Measurements from ENCODE around the gene DRICH1.
A peak's percentile ranks its signal among the peaks of the same experiment; 100 is the strongest.
"Not testable (repeated sequence)": the region's sequence is repeated elsewhere in the genome, so short reads cannot be mapped to it uniquely, and the experiment has no call there.

Gene DRICH1

GRCh38 chr22:23598805-23599518 is 33.2 kb downstream of the DRICH1 start:
- no peak for DNase-seq (ENCODE audit: low read depth in 2 of 2)

DNA sequence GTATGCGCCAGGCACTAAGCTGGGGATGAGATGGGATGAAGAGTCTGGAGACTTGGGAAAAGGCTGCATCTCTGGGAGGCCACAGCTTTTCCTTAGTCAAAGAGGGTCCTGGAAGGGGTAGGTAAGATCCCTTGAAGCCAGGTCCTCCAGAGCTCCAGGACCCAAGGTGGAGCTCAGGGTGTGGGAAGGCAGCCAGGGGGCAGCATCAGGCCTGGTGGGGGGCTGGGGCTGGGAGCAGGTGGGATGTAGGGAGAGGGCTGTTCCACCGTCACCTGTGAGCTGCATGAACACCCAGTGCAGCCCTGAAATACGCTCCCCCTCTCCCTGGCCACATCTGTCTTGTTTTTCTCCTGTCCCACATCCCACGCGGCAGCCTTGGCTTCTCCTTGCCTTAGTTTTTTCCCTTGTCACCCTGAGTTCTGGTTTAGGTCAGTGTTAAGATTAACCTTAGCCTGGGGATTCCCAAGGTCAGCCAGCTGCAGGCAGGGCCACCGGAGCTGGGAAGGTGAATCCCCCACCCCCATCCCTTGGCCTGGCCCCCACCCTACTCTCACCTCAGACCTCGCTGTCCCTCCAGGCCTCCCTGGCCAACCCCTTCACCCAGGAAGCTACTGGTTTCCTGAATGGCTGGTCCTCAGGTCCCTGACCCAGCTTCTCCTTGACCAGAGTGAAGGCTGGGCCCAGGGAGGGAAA is 34.4 kb downstream of the DRICH1 start:
- DNase-seq (ENCODE audit: low read depth in 2 of 2) = not testable (repeated sequence)

- DNase-seq (ENCODE audit: low read depth in 2 of 2) = not testable (repeated sequence)
Measured at GRCh38 chr22:23595904-23596303, 36.2 kb downstream of the DRICH1 start.

- no peak for DNase-seq (ENCODE audit: low read depth in 2 of 2)
Measured at GRCh38 chr22:23591846-23592245, 40.3 kb downstream of the DRICH1 start.

DNA sequence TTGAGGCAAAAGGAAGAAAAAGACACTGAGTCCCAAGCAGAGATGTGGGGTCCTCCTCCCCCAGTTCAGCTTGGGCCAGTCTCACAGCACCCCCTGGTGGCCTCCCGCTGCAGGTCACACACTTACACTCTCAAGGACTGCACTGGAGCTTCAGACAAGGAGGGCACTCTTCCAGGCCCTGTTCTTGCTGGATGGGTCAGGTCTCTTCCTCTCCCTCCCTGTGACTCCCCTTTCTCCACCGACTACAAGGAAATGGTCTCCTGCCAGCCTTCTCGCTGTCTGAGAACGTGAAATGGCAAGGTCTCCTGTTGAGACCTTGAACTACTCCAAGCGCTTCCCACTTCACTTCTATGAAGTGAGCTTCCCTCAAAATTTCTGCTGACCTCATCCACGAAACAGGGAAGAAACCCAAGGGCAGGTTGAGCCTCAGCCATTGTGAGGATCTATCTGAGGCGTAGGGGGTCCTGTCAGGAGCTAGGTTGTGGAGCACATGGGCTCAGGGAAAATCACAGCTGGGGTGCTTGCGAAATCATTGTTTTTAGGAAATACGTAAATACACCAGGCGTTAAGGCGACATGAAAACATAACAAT is 40.8 kb downstream of the DRICH1 start:
- peak; percentile 14 to 20 for DNase-seq (ENCODE audit: low read depth in 2 of 2)

DNA sequence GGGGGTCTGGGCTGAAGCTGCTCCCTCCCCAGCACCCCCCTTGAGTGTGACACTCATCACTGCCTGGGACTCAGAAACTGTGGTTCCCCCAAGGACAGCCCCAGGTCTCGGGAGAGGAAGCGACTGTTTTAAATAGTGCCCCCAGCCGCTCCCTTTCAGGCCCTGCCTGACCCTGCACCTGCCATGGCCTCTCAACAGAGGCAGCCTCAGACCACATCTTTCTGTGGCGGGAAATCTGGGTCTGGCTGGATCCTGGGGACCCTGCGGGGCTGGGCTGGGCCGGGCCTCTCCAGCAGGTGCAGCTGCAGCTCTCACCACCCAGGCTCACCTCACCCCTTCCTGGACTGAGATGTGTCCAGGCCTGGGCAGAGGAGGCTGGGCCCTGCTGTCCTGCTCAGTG is 48.3 kb downstream of the DRICH1 start:
- no peak for DNase-seq (ENCODE audit: low read depth in 2 of 2)

GRCh38 chr22:23583153-23583552 is 49.0 kb downstream of the DRICH1 start:
- no peak for DNase-seq (ENCODE audit: low read depth in 2 of 2)

DNA sequence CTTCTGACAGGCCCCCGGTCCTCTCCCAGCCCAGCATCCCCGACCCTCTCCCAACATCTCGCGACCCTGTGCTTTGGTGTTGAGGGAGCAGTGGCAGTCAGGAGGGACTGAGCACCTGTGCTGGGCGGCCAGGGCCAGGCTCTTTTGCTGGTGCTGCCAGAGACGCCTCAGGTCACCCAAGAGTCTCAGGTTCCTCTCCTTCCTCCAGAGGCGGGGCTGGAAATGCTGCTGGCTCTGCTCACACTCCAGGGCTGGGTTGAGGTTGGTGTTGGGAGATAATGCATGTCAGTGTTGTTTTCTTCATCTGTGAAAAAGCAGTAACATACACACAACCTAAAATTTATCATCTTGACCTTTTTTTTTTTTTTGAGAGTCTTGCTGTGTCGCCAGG is 50.9 kb downstream of the DRICH1 start:
- no peak for DNase-seq (ENCODE audit: low read depth in 2 of 2)

GRCh38 chr22:23580576-23581259 is 51.4 kb downstream of the DRICH1 start:
- no peak for DNase-seq (ENCODE audit: low read depth in 2 of 2)

GRCh38 chr22:23579870-23580575 is 52.1 kb downstream of the DRICH1 start, which contains the start of gene IGLL1:
Gene IGLL1 (minus strand): TSS chr22:23580290. CDS start chr22:23580190, 100 bp downstream.
- no peak for DNase-seq (ENCODE audit: low read depth in 2 of 2)

DNA sequence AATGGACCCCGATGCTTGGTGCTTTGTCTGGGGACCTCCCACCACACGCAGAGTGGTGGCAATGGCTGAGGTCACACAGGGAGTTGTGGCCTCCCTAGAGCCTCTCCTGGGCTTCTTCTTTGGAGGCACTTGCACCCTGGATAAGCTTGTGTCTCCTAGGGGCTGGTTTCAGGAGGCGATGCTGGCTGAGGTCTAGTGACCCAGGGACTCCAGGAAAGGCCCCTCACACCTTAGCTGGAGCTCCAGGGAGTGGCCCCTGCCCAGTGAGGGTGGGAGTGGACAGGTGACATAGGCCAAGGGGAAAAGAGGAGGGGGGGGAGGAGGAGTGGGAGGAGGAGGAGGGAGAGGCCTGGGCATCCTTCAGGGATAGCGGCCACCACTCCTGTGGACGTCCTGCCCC is 52.8 kb downstream of the DRICH1 start:
- DNase-seq (ENCODE audit: low read depth in 2 of 2) = no peak

DNA sequence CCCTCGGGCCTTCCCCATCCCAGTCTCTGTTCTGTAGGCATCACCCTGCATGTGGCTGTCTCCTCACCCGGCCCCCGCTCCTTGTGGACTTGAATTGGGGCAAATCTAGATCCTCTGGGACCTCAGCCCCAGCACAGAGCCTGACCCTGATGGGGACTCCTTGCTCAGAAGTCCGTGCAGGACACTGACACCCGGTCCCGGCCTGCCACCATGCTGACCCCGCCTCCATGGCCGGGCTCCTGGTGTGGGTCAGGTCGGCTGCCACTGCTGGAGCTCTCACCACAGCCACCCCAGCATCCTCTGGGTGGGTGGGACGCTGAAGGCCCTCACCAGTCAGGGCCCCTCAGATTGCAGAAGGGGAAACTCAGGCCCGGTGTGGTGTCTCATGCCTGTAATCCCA is 53.8 kb downstream of the DRICH1 start:
- no peak for DNase-seq (ENCODE audit: low read depth in 2 of 2)

DNA sequence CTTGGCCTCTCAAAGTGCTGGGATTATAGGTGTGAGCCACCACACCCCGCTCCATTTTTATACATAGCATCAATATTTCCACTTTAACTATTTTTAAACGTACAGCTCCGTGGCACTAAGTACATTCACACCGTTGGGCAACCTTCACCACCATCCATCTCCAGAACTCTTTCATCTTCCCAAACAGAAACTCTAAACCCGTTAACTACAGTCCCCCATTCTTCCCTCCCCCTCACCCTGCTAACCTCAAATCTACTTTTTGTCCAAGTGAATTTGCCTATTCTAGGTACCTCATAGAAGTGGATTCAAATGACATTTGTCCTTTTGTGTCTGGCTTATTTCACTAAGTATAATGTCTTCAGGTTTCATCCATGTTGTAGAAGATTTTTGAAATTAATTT is 55.4 kb downstream of the DRICH1 start:
- no peak for DNase-seq (ENCODE audit: low read depth in 2 of 2)

GRCh38 chr22:23575601-23576000 is 56.5 kb downstream of the DRICH1 start:
- DNase-seq (ENCODE audit: low read depth in 2 of 2) = no peak

DNA sequence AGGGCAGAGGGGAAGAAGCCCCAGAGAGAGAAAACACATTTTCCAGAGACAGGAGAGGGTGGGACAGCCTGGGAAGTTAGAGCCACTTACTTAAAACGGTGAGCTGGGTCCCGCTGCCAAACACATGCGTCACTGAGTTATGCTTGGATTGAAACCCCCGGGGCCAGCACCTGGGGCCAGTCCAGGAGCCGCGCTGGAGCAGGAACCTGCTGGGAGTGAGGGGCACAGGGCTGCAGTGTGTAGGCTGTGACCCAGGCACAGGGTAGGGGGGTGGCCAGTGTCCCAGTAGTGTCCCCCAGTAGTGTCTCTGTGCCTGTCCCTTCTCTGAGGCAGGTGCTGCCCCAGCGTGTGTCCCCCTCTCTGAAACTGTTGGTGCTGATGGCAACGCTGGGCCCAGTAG is 57.2 kb downstream of the DRICH1 start:
- DNase-seq (ENCODE audit: low read depth in 2 of 2) = no peak

DNA sequence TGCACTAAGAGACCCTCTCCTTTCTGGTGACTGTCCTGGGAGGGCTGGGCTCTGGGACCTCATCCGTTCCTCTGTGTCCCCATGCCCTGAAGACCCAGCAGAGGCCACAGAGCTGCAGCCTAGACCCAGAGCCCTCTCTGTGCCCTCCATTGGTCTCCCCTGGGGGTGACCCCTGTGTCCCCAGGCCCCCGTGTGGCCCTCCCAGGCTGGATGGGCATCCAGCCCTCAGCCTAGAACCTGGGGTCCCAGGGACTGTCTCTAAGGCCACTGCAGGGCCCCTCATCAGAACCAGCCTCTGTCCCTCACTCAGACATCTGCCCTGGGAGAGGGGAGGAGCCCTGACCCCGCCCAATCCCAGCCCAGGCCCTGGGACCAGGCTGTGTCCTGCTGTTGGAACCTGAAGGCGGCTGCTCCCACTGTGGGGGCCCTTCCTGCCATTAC is 57.7 kb downstream of the DRICH1 start:
- no peak for DNase-seq (ENCODE audit: low read depth in 2 of 2)

GRCh38 chr22:23573701-23574235 is 58.4 kb downstream of the DRICH1 start:
- not testable (repeated sequence) for DNase-seq (ENCODE audit: low read depth in 2 of 2)

- not testable (repeated sequence) for DNase-seq (ENCODE audit: low read depth in 2 of 2)
Measured at GRCh38 chr22:23573106-23573505, 59.0 kb downstream of the DRICH1 start.

DNA sequence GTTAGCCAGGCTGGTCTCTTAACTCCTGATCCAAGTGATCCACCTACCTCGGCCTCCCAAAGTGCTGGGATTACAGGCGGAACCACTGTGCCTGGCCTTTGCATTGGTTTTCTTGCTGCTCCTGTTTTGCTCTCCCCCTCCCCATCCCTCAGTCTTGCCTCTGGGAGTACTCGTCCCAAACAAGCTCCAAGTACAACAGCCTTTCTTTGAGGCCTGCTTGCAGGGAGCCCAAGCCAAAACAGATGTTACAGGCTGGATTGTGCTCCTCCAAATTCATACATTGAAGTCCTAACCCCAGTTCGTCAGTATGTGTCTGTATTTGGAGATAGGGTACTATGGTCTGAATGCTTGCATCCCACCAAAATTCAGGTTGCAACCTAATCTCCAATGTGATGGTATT is 60.6 kb downstream of the DRICH1 start:
- no peak for DNase-seq (ENCODE audit: low read depth in 2 of 2)

DNA sequence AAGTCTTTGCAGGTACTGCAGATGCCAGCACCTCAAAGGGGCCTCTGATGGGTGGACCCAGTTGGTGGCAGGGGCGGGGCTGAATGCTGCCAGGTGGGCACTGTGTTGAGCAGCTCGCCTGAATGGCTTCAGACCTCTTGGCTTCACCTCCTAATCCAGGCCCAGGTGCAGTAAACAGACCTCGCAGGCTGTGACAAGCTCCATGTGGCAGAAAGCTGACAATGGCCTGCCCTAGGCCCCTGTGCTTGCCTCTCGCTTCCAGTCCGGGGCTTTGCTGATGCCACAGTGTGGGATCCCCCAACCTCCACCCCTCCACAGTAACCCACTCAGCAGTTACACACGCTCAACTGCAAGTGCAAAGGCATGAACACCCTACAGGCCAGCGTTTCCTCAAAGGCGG is 61.4 kb downstream of the DRICH1 start:
- DNase-seq (ENCODE audit: low read depth in 2 of 2) = no peak

DNA sequence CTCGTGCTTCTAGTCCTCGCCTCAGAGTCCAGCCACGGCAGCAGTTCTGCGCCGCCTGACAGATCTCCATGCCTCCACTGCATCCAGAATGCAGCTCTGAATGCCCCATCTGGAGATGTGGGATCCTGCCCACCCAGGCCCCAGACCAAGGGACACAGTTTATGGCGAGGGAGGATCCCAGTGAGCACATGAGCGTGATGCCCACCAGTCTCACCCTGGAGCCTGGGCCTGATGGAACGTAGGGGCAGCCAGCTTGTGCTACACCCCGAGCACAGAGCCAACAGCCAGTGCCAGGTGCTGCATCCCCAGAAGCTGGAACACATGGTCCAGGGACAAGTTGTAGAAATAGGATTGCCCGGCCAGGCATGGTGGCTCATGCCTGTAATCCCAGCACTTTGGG is 62.4 kb downstream of the DRICH1 start:
- DNase-seq (ENCODE audit: low read depth in 2 of 2) = no peak
